CD4-positive, alpha-beta T cell treated with Interleukin-6 at 100 ng/mL for 8 hours (primary cell): ENCODE data around the gene C14orf180.

ENCODE experiments used
- DNase-seq: peaks from one replicate; pipeline ENCODE4 v3.0.0-alpha.2; 2020; ENCODE audit warnings: mixed read lengths, low spot score

C14orf180 gene

DNA sequence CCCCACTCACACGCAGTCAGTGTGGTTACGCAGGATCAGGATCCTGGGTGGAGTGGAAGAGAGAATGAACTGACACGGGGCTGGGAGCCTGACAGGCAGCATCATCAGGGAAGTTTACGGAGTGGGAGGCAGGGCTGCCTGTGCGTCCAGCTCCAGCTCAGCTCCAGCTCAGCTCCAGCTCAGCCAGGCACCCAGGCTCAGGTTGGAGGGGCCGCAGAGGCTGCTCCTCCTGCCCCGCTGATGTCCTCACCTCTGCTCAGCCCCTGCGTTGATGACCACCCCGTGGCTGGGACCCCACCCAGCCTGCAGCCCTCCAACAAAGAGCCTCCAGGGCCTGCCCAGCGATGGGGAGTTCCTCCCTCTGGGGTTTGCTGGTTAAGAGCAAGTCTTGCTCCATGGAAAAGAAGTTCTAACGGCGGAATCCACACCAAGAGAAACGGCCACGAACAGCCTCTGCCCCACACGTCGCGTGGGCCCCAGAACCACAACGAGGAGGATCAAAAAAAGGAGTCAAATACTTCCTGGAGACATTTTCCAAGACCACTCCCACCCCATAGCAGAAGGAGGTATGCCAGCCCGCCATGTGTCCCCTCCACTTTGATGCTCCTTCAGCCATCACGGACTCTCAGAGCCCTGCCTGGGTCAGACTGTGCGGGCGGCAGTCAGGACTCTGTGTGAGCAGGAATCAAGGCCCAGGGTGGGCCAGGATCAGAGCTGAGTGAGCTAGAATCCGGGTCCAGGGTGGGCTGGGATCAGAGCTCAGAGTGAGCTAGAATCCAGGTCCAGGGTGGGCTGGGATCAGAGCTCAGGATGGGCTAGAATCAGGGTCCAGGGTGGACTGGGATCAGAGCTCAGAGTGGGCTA lies 17.7 kb upstream of the C14orf180 start:
- DNase-seq, result no peak

- no peak for DNase-seq
These were observed 17.0 kb upstream of the C14orf180 start for GRCh38 chr14:104562606-104563005.

DNA sequence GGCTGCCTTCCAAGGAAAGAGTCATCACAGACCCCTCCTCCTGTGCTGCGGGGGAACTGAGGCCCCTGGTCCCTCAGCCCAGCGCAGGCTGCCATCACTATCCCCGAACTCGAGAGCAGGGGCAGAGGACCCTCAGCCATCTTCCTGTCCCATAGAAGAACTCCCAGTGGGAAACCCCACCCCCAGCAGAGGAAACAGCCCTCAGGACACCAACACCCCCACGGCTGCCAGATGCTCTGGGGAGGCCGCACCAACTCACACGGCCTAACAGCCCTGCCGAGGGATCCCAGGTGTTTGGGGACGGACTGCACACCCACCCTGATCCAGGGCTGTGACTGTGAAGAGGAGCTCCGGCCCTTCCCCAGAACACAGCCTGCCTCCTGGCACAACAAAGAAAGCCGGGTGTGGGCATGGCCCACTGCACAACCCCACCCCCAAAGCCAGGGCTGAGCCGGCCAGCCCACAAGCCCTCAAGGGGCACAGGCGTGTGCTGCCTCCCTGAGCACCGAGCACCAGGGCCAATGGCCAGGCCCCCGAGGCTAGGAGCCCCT lies 16.3 kb upstream of the C14orf180 start:
- DNase-seq, result no peak

- DNase-seq, result peak; percentile 56
These were observed 15.6 kb upstream of the C14orf180 start for GRCh38 chr14:104563742-104564615.

- DNase-seq, result no peak
These were observed 14.6 kb upstream of the C14orf180 start for GRCh38 chr14:104564744-104565679.

- DNase-seq, result no peak
These were observed 12.2 kb upstream of the C14orf180 start for GRCh38 chr14:104567141-104567956.

DNA sequence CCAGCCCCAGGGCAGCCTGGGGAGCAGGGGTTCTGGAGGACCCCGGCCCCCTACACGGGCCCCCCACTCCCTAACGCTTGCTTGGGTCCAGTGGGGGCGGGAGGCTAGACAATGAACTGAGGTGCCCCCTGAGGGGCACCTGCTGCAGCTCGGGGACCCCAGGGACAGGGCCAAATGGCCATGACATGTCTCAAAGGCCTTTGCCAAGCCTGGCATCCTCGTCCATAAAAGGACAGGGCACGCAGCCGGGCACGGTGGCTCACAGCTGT lies 11.7 kb upstream of the C14orf180 start:
- no peak for DNase-seq

- no peak for DNase-seq
These were observed 10.9 kb upstream of the C14orf180 start for GRCh38 chr14:104568620-104569019.

DNA sequence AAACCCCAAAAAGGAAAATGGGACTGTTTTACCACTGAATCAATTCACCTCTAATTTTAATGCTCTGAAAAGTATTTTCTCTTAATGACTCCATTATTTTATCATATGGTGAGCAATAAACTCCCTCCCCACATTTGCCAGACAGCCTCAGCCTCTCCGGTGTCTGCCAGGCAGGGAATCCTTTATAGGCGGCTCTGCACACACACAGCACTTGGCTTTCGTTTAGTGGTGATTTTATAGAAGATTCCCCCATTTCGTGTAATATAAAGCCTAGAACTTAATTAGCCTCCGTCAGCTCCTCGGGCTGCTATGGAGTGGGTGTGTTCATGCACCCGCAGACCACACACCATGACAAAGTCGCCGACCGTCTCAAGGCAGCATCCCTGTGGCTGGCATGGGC lies 10.1 kb upstream of the C14orf180 start:
- DNase-seq, result no peak

GRCh38 chr14:104571246-104571645 lies 8.3 kb upstream of the C14orf180 start:
- no peak for DNase-seq

DNA sequence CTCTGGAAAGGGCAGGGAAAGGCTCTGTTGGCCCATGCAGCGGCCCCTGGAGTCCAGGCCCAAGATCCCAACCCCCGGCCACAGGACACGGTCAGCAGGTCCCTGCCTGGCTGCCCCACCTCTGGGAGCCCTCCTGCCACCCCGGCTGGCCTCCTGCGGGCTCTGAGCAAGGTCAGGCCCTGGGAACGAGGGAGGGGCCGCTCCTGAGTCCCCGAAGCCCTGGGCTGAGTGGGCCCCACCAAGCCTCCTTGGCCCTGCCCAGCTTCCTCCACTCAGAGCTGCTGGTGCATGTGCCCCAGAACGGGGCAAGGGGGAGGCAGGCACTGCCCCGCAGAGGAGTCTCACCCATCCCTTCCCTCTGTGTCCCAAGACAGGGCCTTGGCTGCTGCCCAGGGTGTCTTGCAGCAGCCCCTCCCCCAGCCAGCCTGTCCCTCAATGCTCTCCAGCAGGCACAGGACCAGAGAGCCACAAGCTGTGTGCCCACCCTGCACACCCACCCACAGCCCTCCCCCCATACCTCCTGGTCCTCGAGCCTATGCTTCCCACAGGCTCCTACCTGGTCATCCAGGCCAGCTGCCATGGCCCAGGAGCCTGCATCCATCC lies 7.4 kb upstream of the C14orf180 start:
- no peak for DNase-seq

- no peak for DNase-seq
These were observed 6.9 kb upstream of the C14orf180 start for GRCh38 chr14:104572668-104573067.

- DNase-seq, result no peak
These were observed 5.6 kb upstream of the C14orf180 start for GRCh38 chr14:104573930-104574329.

GRCh38 chr14:104574536-104574935 lies 5.0 kb upstream of the C14orf180 start:
- no peak for DNase-seq

GRCh38 chr14:104574978-104575583 lies 4.5 kb upstream of the C14orf180 start:
- no peak for DNase-seq

DNA sequence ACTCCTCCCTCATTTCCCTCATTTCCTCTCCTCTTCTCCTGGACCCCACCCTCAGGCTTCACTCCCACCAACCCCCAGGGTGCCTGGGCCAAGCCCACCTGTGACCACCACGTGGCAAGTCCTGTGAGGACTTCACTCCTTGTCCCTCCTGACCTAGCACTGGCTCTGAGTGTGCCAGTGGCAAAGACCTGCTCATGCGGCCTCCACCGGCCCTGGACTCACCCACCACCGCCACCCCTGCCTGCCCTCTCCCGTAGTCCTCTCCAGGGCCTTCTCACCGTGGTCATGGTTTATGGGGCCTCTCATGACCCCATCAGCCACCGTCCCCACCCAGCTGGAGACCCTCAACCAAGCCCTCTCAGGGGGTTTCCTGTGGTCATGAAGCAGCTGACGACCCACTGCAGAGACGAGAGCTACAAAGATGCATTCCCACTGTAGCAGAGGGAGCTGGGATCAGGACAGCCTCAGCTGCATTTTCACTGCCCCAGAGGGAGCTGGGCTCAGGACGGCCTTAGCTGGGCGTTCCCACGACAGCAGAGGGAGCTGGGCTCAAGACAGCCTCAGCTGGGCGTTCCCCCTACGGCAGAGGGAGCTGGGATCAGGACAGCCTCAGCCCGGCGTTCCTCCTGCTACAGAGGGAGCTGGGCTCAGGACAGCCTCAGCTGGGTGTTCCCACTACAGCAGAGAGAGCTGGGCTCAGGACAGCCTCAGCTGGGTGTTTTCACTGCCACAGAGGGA lies 3.2 kb upstream of the C14orf180 start:
- no peak for DNase-seq

DNA sequence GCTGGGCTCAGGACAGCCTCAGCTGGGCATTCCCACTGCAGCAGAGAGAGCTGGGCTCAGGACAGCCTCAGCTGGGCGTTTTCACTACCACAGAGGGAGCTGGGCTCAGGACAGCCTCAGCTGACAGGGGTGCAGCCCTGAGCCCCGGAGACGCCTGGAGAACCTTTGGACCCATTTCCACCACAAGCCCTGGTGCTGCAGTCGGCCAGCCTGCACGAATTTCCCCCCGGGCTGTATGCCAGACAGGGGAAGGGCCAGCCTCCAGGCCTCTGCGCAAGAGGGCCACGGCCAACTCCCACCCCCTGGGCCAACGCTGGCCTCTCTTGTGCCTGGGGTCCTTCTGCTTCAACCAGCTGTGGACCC lies 2.6 kb upstream of the C14orf180 start:
- no peak for DNase-seq

- no peak for DNase-seq
These were observed 2.1 kb upstream of the C14orf180 start for GRCh38 chr14:104577426-104577825.

DNA sequence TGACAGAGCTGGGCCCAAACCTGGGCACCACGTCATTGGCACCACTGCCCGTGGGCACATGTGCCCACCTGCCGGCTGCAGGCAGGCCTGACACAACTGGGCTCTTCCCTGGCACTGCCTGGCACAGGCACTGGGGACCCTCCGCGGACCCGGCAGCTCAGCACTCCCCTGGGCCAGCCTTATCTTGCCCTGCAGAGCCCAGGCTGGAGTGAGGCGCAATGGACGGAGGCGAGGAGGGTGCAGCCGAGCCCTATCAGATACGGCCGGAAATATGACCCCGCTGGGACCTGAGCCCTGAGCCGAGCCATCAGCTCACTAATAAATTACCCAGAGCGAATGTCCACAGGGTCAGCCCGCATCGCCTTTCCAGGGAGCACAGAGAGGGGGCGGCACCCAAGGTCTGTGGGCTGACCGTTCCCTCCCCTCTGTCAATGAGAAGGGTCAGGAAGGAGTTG lies 1.7 kb upstream of the C14orf180 start:
- no peak for DNase-seq
